Tibial nerve (tissue), 4 donors: ENCODE data around the gene RNASEL. TPM values are rescaled to one million over a fixed set of nuclear protein-coding genes. Genes with fewer than 3 reads are reported as not detected.

Source experiments
- DNase-seq, 2 donors: peaks; one replicate each; pipeline ENCODE4 v3.0.0-alpha.2; 2019; ENCODE audit warnings: low spot score in 2 of 2
- H3K27ac ChIP-seq, 4 donors: fragments of 200-600 bp; sonication (generic) in 3 of 4; one replicate each; pipeline ENCODE4 v1.5.1; 2017 to 2019; ENCODE audit warnings: mild to moderate bottlenecking in 1 of 4
- H3K27me3 ChIP-seq, 2 donors: fragments of 200-600 bp; sonication (generic) in 1 of 2; one replicate each; pipeline versions ENCODE4 v1.5.1 to v1.6.0; 2017 to 2019
- H3K36me3 ChIP-seq, 3 donors: fragments of 200-600 bp; sonication (generic); one replicate each; pipeline ENCODE4 v1.5.1; 2018 to 2019
- H3K4me1 ChIP-seq, 4 donors: fragments of 200-600 bp; sonication (generic) in 3 of 4; one replicate each; pipeline ENCODE4 v1.5.1; 2017 to 2019
- H3K4me3 ChIP-seq, 4 donors: fragments of 200-600 bp; sonication (generic) in 3 of 4; one replicate each; pipeline ENCODE4 v1.5.1; 2017 to 2019; ENCODE audit warnings: mild to moderate bottlenecking in 1 of 4, moderate library complexity in 1 of 4
- H3K9me3 ChIP-seq, 4 donors: fragments of 200-600 bp; sonication (generic) in 3 of 4; one replicate each; pipeline ENCODE4 v1.5.1; 2017 to 2019
- EP300 ChIP-seq, 2 donors: sonication (generic); formaldehyde crosslinking; IDR thresholded peaks; one replicate each; pipeline ENCODE4 v1.6.1; 2017; ENCODE audit warnings: antibody characterized with exemption in 2 of 2, mild to moderate bottlenecking in 1 of 2
- POLR2A ChIP-seq, 2 donors: fragments of 450-650 bp; IDR thresholded peaks; one replicate each; pipeline ENCODE4 v1.6.1; 2017; ENCODE audit warnings: antibody characterized with exemption in 2 of 2, mild to moderate bottlenecking in 2 of 2, moderate library complexity in 2 of 2
- WGBS, 2 donors: methylation state at CpG; one replicate each; pipeline ENCODE4 v1.1.5; 2018; 5-methylcytosine and 5-hydroxymethylcytosine counted together
- total RNA-seq, 4 donors: library from RNA; depleted of rRNA; stranded (reverse); fragments of >200 nt; gene quantifications; one replicate each; pipeline ENCODE4 v1.1.0, GENCODE V29; 2016
- TF ChIP-seq, protein P1 (sequence below), 5 experiments: fragments of 200-600 bp in 3 of 5; fragments of 450-650 bp in 2 of 5; sonication (generic) in 3 of 5; IDR thresholded peaks; one replicate each; pipeline ENCODE4 v1.5.1; 2016 to 2019; ENCODE audit warnings: antibody characterized with exemption in 5 of 5, mild to moderate bottlenecking in 3 of 5, moderate library complexity in 2 of 5

Gene RNASEL
- total RNA-seq, 4 donors from 2014 or later: 7.3 to 9.8 (median 8.8) TPM

DNA sequence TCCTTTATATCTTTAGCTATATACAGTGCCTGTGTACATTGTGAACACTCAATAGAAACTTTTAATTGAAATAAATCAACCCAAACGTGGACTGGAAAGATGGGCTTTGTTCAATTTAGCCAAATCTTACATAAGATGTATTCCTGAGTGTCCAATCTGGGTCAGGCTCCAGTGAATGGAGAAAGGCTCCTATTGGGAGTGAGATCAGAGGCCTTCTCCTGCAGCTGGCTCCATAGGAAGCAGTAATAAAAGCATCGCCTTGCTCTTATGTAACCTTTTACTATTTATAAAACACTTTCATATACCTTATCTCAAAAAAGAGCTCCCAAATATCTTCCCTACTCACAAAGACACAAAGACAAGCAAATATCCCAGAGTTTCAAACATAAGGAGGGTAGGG is 40.0 kb upstream of the RNASEL start:
- Histone ChIP-seq H3K36me3 (no peaks in the 10 kb centered on the region), H3K4me3 (no peak overlapping the region), H3K4me1 (peaks cover 0 to 18% (median 0%) of the 10 kb centered on the region in 4 donors), H3K27ac (no peak overlapping the region), H3K9me3 (no peaks in the 10 kb centered on the region), H3K27me3 (no peaks in the 10 kb centered on the region)
- TF ChIP-seq POLR2A (IDR thresholded peaks at IDR 0.05) (no peak), EP300 (IDR thresholded peaks at IDR 0.05) (no peak)
- TF ChIP-seq, protein P1, sequence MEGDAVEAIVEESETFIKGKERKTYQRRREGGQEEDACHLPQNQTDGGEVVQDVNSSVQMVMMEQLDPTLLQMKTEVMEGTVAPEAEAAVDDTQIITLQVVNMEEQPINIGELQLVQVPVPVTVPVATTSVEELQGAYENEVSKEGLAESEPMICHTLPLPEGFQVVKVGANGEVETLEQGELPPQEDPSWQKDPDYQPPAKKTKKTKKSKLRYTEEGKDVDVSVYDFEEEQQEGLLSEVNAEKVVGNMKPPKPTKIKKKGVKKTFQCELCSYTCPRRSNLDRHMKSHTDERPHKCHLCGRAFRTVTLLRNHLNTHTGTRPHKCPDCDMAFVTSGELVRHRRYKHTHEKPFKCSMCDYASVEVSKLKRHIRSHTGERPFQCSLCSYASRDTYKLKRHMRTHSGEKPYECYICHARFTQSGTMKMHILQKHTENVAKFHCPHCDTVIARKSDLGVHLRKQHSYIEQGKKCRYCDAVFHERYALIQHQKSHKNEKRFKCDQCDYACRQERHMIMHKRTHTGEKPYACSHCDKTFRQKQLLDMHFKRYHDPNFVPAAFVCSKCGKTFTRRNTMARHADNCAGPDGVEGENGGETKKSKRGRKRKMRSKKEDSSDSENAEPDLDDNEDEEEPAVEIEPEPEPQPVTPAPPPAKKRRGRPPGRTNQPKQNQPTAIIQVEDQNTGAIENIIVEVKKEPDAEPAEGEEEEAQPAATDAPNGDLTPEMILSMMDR (IDR thresholded peaks at IDR 0.05): no peak
- DNase-seq: no peak
- 42 to 54% methylated on average over 2 of the region's 2 CpGs for WGBS, 2 donors

DNA sequence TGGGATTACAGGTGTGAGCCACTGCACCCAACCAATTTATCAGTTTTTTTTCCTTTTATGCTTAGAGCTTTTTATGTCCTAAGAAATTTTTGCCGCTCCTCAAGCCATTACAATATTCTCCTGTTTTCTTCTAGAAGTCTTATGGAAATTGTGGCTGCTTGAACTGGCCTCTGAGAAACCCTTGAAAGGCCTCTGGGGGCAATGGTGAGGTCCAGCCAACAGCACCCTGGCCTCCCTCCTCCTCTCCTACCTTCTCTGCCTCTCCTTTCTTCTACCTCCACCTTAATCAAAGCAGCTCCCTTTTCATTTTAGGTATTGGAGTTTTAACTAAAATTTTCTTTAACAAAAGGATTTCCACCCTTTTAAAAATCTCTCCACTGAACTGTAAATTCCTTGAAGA is 39.6 kb upstream of the RNASEL start:
- DNase-seq: no peak
- Histone ChIP-seq H3K4me1 (peaks cover 0 to 18% (median 0%) of the 10 kb centered on the region in 4 donors), H3K9me3 (no peaks in the 10 kb centered on the region), H3K27me3 (no peaks in the 10 kb centered on the region), H3K27ac (no peak overlapping the region), H3K36me3 (no peaks in the 10 kb centered on the region), H3K4me3 (no peak overlapping the region)
- 81 to 83% methylated on average over 1 of the region's 1 CpG for WGBS, 2 donors
- no peak for TF ChIP-seq EP300 (IDR thresholded peaks at IDR 0.05)
- TF ChIP-seq POLR2A (IDR thresholded peaks at IDR 0.05): no peak
- TF ChIP-seq, protein P1 (IDR thresholded peaks at IDR 0.05): no peak

DNA sequence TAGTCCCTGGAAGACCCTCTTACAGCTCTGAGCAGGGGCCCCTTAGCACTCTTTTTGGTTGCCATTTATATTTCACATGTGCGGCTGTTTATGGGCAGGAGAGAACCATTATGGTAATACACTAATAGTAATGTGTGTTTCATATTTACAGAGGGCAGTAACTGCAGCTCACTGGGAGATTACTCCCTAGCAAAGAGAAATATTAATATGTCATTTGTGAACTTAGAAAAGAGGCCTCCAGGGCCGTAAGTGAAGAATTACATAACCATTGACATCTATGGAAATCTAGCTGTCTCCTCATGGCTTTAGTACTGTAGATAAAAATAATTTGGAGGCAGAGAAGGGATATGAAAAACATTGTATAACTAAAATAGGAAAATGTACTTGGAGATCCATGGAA is 38.6 kb upstream of the RNASEL start:
- TF ChIP-seq POLR2A (IDR thresholded peaks at IDR 0.05): no peak
- TF ChIP-seq EP300 (IDR thresholded peaks at IDR 0.05): no peak
- TF ChIP-seq, protein P1 (IDR thresholded peaks at IDR 0.05): no peak
- H3K27me3 ChIP-seq: no peaks in the 10 kb centered on the region
- H3K4me3 ChIP-seq: no peak overlapping the region
- H3K9me3 ChIP-seq: no peaks in the 10 kb centered on the region
- DNase-seq: no peak
- H3K27ac ChIP-seq: no peak overlapping the region
- 74% methylated on average over 2 of the region's 2 CpGs for WGBS, 2 donors
- no peaks in the 10 kb centered on the region for H3K36me3 ChIP-seq
- peaks cover 0 to 25% (median 3%) of the 10 kb centered on the region in 4 donors for H3K4me1 ChIP-seq

DNA sequence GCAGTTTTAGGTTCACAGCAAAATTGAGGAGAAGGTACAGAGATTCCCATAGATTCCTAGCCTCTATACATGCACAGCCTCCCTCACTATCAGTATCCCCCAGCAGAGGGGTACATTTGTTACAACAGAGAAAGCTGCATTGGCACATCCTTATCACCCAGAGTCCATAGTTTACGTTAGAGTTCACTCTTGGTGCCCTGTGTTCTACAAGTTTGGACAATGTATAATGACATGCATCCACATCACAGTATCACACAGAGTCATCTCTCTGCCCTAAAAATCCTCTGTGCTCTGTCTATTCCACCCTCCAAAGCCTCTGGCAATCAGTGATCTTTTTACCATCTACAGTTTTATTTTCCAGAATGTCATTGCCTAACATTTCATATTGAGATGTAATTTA is 37.5 kb upstream of the RNASEL start:
- no peaks in the 10 kb centered on the region for H3K36me3 ChIP-seq
- H3K27ac ChIP-seq: no peak overlapping the region
- DNase-seq: no peak
- peaks cover 0 to 26% (median 3%) of the 10 kb centered on the region in 4 donors for H3K4me1 ChIP-seq
- H3K4me3 ChIP-seq: no peak overlapping the region
- WGBS, 2 donors: 77 to 86% methylated on average over 1 of the region's 1 CpG
- TF ChIP-seq, protein P1 (IDR thresholded peaks at IDR 0.05): no peak
- H3K27me3 ChIP-seq: no peaks in the 10 kb centered on the region
- H3K9me3 ChIP-seq: no peaks in the 10 kb centered on the region

DNA sequence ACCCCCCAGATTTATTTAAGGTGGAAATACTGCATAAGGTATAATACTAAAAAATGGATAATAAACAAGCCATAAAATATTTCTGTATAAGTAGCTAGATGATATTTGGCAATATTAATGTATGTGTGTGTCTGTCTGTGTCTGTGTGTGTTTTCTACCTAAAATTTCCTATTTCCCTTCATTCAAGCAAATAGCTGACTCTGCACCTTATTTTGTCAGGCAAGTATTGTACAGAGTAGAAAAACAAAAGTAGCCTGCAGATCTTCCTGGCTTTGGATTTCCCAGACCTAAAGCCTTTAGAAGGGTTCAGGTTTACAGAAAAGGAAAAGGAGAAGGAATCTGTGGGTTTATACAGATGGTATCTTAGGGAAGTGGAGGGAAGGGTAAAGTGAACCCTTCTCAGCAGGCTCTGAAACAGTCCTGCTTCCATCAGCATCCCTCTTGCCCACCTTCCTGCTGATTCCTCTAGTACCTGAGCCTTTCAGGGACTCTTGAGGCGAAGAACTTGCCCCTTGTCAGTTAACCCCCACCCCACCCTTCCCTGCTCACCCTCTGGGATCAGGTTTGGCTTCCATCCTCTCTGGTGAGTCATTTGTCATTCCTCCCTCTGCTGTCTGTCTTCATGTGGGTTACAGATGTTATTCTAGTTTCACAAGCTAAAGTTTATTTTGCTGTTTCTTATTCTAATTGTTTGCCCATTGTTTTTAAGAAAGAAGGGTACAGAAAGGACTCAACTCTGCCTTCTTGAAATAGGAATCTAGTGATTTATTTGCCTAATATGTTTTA is 36.9 kb upstream of the RNASEL start:
- peaks cover 0 to 26% (median 3%) of the 10 kb centered on the region in 4 donors for H3K4me1 ChIP-seq
- H3K27ac ChIP-seq: no peak overlapping the region
- WGBS, 2 donors: 35 to 64% methylated on average over 1 of the region's 1 CpG
- no peak for TF ChIP-seq EP300 (IDR thresholded peaks at IDR 0.05)
- TF ChIP-seq, protein P1 (IDR thresholded peaks at IDR 0.05): no peak
- TF ChIP-seq POLR2A (IDR thresholded peaks at IDR 0.05): no peak
- no peaks in the 10 kb centered on the region for H3K36me3 ChIP-seq
- no peak for DNase-seq
- H3K27me3 ChIP-seq: no peaks in the 10 kb centered on the region
- no peak overlapping the region for H3K4me3 ChIP-seq
- no peaks in the 10 kb centered on the region for H3K9me3 ChIP-seq
